Liver (tissue), 9 donors: ENCODE measurements around the gene AKAP13. TPM values are rescaled to one million over a fixed set of nuclear protein-coding genes. Genes with fewer than 3 reads are reported as not detected.

Source experiments
- DNase-seq: peaks from one replicate; pipeline ENCODE4 v3.0.0-alpha.2; 2017; ENCODE audit warnings: low spot score
- H3K27ac ChIP-seq, 2 donors: one replicate each; pipeline ENCODE4 v1.7.0; 2013; ENCODE audit warnings: inconsistent platforms in 2 of 2, low read length in 2 of 2, control low read depth in 1 of 2, low read depth in 1 of 2, mild to moderate bottlenecking in 1 of 2
- H3K27me3 ChIP-seq, 4 donors: one replicate each; pipeline versions ENCODE4 v1.6.1 to v1.7.0; 2013; ENCODE audit warnings: low read length in 3 of 4, inconsistent platforms in 1 of 4, mild to moderate bottlenecking in 1 of 4, moderate library complexity in 1 of 4; ENCODE audit not compliant: control insufficient read depth in 4 of 4, insufficient read depth in 4 of 4
- H3K36me3 ChIP-seq, 4 donors: one replicate each; pipeline versions ENCODE4 v1.6.1 to v1.7.0; 2013; ENCODE audit warnings: low read length in 3 of 4, mild to moderate bottlenecking in 3 of 4, low read depth in 1 of 4, moderate library complexity in 1 of 4; ENCODE audit not compliant: control insufficient read depth in 4 of 4, insufficient read depth in 3 of 4
- H3K4me1 ChIP-seq, 4 donors: one replicate each; pipeline versions ENCODE4 v1.6.1 to v1.7.0; 2013; ENCODE audit warnings: low read length in 3 of 4, mild to moderate bottlenecking in 3 of 4, moderate library complexity in 1 of 4; ENCODE audit not compliant: control insufficient read depth in 4 of 4, insufficient read depth in 4 of 4
- H3K4me3 ChIP-seq, 3 donors: one replicate each; pipeline versions ENCODE4 v1.6.1 to v1.7.0; 2013; ENCODE audit warnings: low read length in 3 of 3, control low read depth in 1 of 3, low read depth in 1 of 3, mild to moderate bottlenecking in 1 of 3
- H3K9ac ChIP-seq, 2 donors: one replicate each; pipeline ENCODE4 v1.7.0; 2013; ENCODE audit warnings: low read length in 2 of 2, mild to moderate bottlenecking in 2 of 2, moderate library complexity in 2 of 2, control low read depth in 1 of 2, low read depth in 1 of 2
- H3K9me3 ChIP-seq, 4 donors: one replicate each; pipeline versions ENCODE4 v1.6.1 to v1.7.0; 2013; ENCODE audit warnings: low read length in 3 of 4; ENCODE audit not compliant: control insufficient read depth in 4 of 4
- CTCF ChIP-seq: fragments of 150-350 bp; IDR thresholded peaks from 2 replicates; pipeline ENCODE4 v1.5.1; 2017; ENCODE audit warnings: improper control_type of control experiment, low read depth, low read length; ENCODE audit not compliant: missing input control
- EGR1 ChIP-seq, 2 donors: IDR thresholded peaks; 2 replicates each; pipeline ENCODE4 v1.6.1; 2016 to 2018; ENCODE audit warnings: antibody characterized with exemption in 2 of 2, low read depth in 2 of 2
- FOXA1 ChIP-seq: IDR thresholded peaks from 2 replicates; pipeline ENCODE4 v1.6.1; 2016; ENCODE audit warnings: antibody characterized with exemption
- FOXA2 ChIP-seq: IDR thresholded peaks from 2 replicates; pipeline ENCODE4 v1.6.1; 2016; ENCODE audit warnings: antibody characterized with exemption
- GABPA ChIP-seq, 2 donors: IDR thresholded peaks in 1 of 2; conservative IDR thresholded peaks in 1 of 2; 2 replicates each; pipeline ENCODE4 v1.6.1; 2016; ENCODE audit warnings: antibody characterized with exemption in 2 of 2, mild to moderate bottlenecking in 1 of 2, moderate library complexity in 1 of 2
- HNF4A ChIP-seq, 2 donors: conservative IDR thresholded peaks; 2 replicates each; pipeline ENCODE4 v1.6.1; 2016; ENCODE audit warnings: antibody characterized with exemption in 2 of 2, mild to moderate bottlenecking in 2 of 2
- HNF4G ChIP-seq: IDR thresholded peaks from 2 replicates; pipeline ENCODE4 v1.6.1; 2016; ENCODE audit warnings: antibody characterized with exemption
- JUND ChIP-seq, 2 donors: IDR thresholded peaks; 2 replicates each; pipeline ENCODE4 v1.6.1; 2016; ENCODE audit warnings: antibody characterized with exemption in 2 of 2
- NR2F2 ChIP-seq: IDR thresholded peaks from 2 replicates; pipeline ENCODE4 v1.6.1; 2016; ENCODE audit warnings: antibody characterized with exemption
- RAD21 ChIP-seq, 2 donors: IDR thresholded peaks; 2 replicates each; pipeline ENCODE4 v1.6.1; 2016; ENCODE audit warnings: antibody characterized with exemption in 2 of 2, mild to moderate bottlenecking in 2 of 2
- REST ChIP-seq: IDR thresholded peaks from 2 replicates; pipeline ENCODE4 v1.6.1; 2016; ENCODE audit warnings: antibody characterized with exemption, mild to moderate bottlenecking
- RXRA ChIP-seq, 2 donors: IDR thresholded peaks; 2 replicates each; pipeline ENCODE4 v1.6.1; 2017 to 2018; ENCODE audit warnings: antibody characterized with exemption in 2 of 2, mild to moderate bottlenecking in 1 of 2
- SP1 ChIP-seq: IDR thresholded peaks from 2 replicates; pipeline ENCODE4 v1.6.1; 2018; ENCODE audit warnings: antibody characterized with exemption, mild to moderate bottlenecking
- TAF1 ChIP-seq: conservative IDR thresholded peaks from 2 replicates; pipeline ENCODE4 v1.6.1; 2016; ENCODE audit warnings: antibody characterized with exemption, mild to moderate bottlenecking
- YY1 ChIP-seq: IDR thresholded peaks from 2 replicates; pipeline ENCODE4 v1.6.1; 2016; ENCODE audit warnings: antibody characterized with exemption, mild to moderate bottlenecking
- WGBS: extraction: QIAGEN DNeasy Blood & Tissue Kit; methylation state at CpG from one replicate; pipeline ENCODE4 v1.1.7; 2013; 5-methylcytosine and 5-hydroxymethylcytosine counted together
- polyA plus RNA-seq, 2 donors: library from polyadenylated mRNA; stranded (reverse) in 1 of 2; unstranded in 1 of 2; fragments of 200-250 nt in 1 of 2; fragments of >200 nt in 1 of 2; fragmentation: Nextera tagmentation in 1 of 2; extraction: Ambion mirVana in 1 of 2; gene quantifications; one replicate each; pipeline versions ENCODE4 v1.2.1 to v1.2.3, GENCODE V29; 2013 to 2015
- total RNA-seq, 2 donors: library from RNA; depleted of rRNA; stranded (reverse); fragments of >200 nt; gene quantifications; one replicate each; pipeline ENCODE4 v1.2.3, GENCODE V29; 2014
- TF ChIP-seq, protein P1 (sequence below): IDR thresholded peaks from 2 replicates; pipeline ENCODE4 v1.6.1; 2016; ENCODE audit warnings: antibody characterized with exemption
- TF ChIP-seq, protein P2 (sequence below): IDR thresholded peaks from 2 replicates; pipeline ENCODE4 v1.6.1; 2016; ENCODE audit warnings: antibody characterized with exemption
- TF ChIP-seq, protein P3 (sequence below): IDR thresholded peaks from 2 replicates; pipeline ENCODE4 v1.6.1; 2016; ENCODE audit warnings: antibody characterized with exemption
- donor health status: healthy.
- donor health status: healthy.
- donor health status: healthy.
- donor health status: healthy.
- donor health status: healthy.

Gene AKAP13
- total and polyA plus RNA-seq, 4 donors: 18.6 to 92.3 (median 37.4) TPM

DNA sequence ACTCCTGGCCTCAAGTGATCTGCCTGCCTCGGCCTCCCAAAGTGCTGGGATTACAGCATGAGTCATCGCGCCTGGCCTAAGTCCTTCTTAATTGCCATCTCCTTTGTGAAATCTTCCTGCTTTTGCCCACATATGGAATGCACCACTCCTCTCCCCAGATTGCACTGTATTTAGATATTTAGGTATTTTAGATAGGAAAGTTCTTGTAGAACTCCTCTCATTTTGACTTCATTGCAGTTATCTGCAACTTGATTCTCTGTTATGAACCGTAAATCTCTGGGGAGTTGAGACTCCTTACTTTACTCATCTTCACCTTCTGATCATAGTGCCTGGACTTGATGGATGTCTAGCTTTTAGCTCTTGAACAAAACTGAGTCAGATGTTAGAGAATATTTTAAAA, 150.7 kb downstream of the AKAP13 start:
- WGBS: 97% methylated on average over 4 of the region's 4 CpGs
- H3K4me1 ChIP-seq: peaks cover 5 to 23% (median 14%) of the 10 kb centered on the region in 4 donors
- no peak overlapping the region for H3K9ac ChIP-seq
- DNase-seq: no peak
- no peaks in the 10 kb centered on the region for H3K27me3 ChIP-seq
- H3K27ac ChIP-seq: no peak overlapping the region
- no peak overlapping the region for H3K4me3 ChIP-seq
- TF ChIP-seq HNF4A (conservative IDR thresholded peaks at IDR 0.05) (no peak), HNF4G (no peak), GABPA (IDR thresholded peaks at IDR 0.05 in 1 of 2, conservative IDR thresholded peaks at IDR 0.05 in 1 of 2) (no peak), TAF1 (no peak), NR2F2 (no peak), JUND (IDR thresholded peaks at IDR 0.05) (no peak)
- H3K9me3 ChIP-seq: no peaks in the 10 kb centered on the region
- H3K36me3 ChIP-seq: no peaks in the 10 kb centered on the region

- Histone ChIP-seq H3K9ac (no peak overlapping the region), H3K27ac (no peak overlapping the region), H3K9me3 (no peaks in the 10 kb centered on the region), H3K36me3 (no peaks in the 10 kb centered on the region), H3K27me3 (no peaks in the 10 kb centered on the region), H3K4me3 (no peak overlapping the region), H3K4me1 (peaks cover 5 to 23% (median 14%) of the 10 kb centered on the region in 4 donors)
- DNase-seq: no peak
- TF ChIP-seq RXRA (IDR thresholded peaks at IDR 0.05): peak; percentile 46 to 68
- TF ChIP-seq, protein P1, sequence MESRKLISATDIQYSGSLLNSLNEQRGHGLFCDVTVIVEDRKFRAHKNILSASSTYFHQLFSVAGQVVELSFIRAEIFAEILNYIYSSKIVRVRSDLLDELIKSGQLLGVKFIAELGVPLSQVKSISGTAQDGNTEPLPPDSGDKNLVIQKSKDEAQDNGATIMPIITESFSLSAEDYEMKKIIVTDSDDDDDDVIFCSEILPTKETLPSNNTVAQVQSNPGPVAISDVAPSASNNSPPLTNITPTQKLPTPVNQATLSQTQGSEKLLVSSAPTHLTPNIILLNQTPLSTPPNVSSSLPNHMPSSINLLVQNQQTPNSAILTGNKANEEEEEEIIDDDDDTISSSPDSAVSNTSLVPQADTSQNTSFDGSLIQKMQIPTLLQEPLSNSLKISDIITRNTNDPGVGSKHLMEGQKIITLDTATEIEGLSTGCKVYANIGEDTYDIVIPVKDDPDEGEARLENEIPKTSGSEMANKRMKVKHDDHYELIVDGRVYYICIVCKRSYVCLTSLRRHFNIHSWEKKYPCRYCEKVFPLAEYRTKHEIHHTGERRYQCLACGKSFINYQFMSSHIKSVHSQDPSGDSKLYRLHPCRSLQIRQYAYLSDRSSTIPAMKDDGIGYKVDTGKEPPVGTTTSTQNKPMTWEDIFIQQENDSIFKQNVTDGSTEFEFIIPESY: no peak
- no peak for TF ChIP-seq HNF4G
- TF ChIP-seq RAD21 (IDR thresholded peaks at IDR 0.05): peak; percentile 24 to 48
- TF ChIP-seq TAF1: no peak
- no peak for TF ChIP-seq FOXA1
- TF ChIP-seq REST: no peak
- no peak for TF ChIP-seq GABPA (IDR thresholded peaks at IDR 0.05 in 1 of 2, conservative IDR thresholded peaks at IDR 0.05 in 1 of 2)
- no peak for TF ChIP-seq CTCF
- peak; percentile 20 for TF ChIP-seq SP1
- peak; percentile 50 to 52 for TF ChIP-seq HNF4A (conservative IDR thresholded peaks at IDR 0.05)
- TF ChIP-seq, protein P2, sequence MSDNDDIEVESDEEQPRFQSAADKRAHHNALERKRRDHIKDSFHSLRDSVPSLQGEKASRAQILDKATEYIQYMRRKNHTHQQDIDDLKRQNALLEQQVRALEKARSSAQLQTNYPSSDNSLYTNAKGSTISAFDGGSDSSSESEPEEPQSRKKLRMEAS: peak; percentile 68
- no peak for TF ChIP-seq EGR1 (IDR thresholded peaks at IDR 0.05; ENCODE audit: low read depth in 2 of 2)
- peak; percentile 61 for TF ChIP-seq FOXA2
- TF ChIP-seq, protein P3, sequence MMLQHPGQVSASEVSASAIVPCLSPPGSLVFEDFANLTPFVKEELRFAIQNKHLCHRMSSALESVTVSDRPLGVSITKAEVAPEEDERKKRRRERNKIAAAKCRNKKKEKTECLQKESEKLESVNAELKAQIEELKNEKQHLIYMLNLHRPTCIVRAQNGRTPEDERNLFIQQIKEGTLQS: no peak
- TF ChIP-seq NR2F2: no peak
- TF ChIP-seq YY1: peak; percentile 81
- peak; percentile 31 to 38 for TF ChIP-seq JUND (IDR thresholded peaks at IDR 0.05)
- 41% methylated on average over 3 of the region's 3 CpGs for WGBS
Measured at GRCh38 chr15:85532689-85533088, 152.3 kb downstream of the AKAP13 start.
